Urothelium cell line (cell line): Measurements from ENCODE around the gene GPC6.

Experiments
- DNase-seq: peaks from one replicate; pipeline ENCODE4 v3.0.0; 2011; ENCODE audit warnings: low spot score, mixed read lengths
- FAIRE-seq: peaks from 2 replicates; lab custom pipeline; 2011; peaks lifted over from hg19 to GRCh38; lab: Jason Lieb, UNC

Gene GPC6

DNA sequence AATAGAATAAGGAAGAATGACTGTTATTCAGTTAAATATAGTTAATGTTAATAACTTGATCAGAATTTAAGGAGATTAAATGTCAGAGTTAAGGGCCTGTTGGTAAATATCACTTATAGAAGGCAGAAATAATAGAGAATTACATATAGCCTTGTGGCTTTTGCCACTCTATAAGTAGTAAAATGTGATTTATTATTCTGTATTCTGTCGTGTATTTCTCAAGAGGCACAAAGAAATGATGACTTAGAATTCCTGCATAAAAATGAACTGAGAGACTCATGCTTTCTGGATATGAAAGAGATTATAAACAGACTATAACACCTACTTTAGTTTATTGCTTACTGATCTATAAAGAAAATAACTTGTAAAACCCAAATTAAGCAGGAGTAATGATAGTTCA lies 40.1 kb downstream of the GPC6 start:
- DNase-seq (no peak), FAIRE-seq (no peak)

DNA sequence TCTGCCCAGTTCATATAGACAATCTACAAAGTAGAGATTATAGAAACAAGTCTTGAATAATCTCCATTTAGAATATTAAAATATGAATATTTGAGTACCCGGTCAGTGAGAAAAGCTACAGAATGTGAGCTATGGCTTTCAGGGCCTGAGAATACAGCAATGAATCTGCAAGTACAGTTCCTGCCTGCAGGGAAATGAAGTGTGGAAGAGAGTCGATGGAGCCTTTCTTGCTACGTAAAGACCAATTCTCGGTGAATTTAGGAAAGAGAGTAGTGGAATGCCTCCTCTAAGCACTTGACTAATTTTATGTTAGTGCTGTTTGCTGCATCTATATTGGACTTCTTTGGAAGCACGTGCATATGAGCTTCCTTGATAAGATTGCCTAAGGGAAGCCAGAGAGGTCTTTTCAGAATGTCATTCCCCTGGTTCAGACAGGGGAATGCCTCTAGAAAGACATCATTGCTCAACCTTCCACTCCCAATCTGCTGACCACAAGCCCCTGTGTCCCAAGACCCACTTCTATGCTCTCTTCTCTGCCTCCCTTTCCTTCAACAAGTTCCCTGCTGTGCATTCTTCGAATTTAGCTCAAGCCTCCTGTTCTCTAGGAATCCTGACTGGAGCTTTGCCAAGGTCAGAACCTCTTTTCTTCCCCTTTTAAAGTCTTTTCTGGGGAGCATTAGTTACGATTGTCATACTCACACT lies 41.9 kb downstream of the GPC6 start:
- FAIRE-seq, result no peak
- no peak for DNase-seq

DNA sequence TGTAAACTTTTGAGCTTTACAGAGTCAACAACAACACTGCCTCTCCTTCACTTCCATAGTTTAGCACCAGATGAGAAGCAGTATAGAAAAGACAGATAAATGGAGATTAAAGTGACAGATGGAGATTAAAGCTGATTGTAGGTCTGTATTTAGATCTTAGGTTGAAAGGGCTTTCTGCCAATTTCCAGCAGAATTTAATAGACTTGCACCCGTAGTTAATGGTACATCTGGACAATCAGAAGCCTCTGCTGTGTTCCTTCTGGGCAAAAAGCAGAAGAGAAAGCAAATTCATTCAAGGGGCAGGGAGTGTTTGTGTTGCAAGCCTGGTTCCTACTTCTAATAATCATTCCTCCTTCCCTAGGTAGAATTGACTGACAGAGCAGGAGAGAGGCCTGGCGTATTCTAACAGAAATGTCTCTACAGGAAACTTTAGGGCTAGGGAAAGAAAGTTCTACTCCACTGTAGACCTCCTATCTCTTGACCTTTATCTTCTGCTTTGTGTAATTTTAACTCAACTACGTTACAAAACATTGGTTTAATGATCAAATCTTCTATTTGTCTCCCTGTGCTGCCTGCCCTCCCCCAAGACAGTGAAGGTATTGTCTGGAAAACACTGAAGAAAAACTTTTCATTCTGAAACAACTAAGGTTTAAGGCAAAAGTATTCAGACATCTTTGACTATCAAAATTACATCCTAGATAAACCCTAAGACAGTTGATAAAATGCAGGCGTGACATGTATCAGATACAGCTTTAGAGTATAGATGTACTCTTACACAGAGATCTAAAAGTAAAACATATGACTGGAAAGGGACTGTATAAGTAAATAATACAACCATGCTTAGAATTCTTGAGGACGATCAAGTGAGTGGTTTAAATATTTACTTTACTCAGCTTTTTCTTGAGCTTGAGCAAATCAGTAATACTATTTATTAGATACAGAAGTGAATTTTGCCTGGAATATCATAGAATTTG lies 44.4 kb downstream of the GPC6 start:
- no peak for FAIRE-seq
- DNase-seq, result no peak

DNA sequence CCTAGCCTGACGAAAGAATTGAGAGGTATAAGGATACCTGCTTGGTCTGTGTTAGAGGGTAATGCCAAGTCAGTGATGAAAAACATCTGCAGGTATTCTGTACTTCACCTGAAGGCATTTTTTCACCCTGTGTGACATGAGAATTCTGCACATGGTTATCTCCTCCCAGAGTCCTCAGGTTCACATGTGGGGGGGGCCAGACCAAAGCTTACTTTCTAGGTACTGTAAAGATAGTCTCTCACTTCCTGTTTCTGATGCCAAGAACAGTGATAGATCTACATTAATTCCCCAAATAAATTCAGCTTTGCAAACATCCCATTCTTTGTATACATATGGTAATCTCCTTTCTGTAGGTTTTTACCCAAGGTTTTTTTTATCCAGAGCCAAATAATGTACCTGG lies 53.4 kb downstream of the GPC6 start:
- FAIRE-seq (no peak), DNase-seq (no peak)

DNA sequence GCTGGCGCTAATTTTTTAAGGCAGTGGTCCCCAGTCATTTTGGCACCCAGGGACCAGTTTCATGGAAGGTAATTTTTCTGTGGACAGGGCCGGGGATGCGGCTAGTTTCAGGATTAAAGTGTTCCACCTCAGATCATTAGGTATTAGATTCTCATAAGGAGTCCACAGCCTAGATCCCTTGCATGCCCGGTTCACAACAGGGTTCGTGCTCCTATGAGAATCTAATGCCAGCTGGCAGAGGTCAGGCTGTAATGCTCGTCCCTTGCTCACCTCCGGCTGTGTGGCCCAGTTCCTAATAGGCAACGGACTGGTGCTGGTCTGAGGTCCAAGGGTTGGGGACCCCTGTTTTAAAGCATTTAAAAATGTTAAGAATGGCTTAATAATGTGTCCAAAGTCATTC lies 54.1 kb downstream of the GPC6 start:
- FAIRE-seq (no peak), DNase-seq (no peak)

DNA sequence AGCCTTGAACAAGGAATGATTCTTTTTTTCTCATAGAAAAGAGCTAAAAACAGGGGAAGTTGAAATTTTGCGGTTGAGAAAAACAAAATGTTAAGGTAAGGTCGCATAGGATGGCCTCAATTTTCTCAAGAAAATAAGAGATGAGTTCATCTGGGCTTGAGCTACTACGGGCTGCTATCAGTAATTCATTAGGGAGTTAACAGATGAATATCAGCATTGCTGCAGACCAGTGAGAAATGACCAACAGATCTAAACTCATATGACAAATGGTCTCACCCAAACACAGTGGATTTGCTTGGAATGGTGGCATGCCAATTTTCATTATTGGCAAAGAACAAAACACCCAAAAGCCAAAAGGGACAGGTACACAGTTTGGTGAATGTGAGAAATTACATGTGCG lies 56.6 kb downstream of the GPC6 start:
- DNase-seq, result no peak
- no peak for FAIRE-seq

DNA sequence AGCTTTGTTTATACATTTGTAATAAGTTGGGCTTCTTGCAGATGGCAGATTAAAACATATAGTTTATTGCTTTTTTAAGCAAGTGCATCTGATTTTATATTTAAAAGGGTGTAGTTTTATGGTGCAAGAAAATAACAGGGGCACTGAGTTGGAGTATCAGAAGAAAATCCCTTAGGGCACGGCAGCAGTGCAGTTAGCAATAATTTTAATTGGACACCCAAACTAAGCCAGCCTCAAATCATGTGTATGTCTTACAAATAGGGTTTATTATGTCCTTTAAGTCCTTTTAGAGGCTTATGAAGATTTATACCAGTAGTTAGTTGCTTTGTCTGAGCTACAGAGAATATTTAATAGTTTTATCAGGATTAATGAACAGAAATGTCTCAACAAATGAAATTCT lies 57.5 kb downstream of the GPC6 start:
- DNase-seq, result no peak
- FAIRE-seq, result no peak

DNA sequence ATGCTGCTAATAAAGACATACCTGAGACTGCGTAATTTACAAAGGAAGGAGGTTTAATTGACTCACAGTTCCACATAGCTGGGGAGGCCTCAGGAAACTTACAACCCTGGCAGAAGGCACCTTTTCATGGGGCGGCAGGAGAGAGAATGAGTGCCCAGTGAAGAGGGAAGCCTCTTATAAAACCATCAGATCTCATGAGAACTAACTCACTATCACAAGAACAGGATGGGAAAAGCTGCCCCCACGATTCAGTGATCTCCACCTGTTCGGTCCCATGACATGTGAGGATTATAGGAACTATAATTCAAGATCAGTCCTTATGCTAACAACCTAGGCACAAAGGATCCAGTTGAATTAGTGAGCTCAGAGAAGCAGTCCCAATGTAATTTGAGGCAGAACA lies 59.4 kb downstream of the GPC6 start:
- no peak for FAIRE-seq
- no peak for DNase-seq

DNA sequence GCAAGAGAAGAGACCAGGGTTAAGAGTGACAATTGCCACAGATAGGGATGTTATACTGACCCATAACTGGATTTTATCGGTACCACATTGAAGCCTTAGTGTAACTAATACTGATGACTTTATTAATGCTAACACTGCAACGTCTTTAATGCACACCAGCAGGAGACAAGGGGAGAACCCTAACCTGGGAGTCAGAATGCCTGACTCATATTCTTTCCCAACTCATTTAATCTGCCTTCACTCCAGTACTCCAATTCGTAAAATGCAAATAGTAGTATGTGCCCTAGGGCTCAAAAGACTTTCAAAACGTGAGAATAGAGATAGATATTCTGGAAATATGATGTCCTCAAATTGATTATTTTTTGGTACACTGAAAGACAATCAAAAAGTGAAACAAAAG lies 62.4 kb downstream of the GPC6 start:
- FAIRE-seq, result no peak
- no peak for DNase-seq

DNA sequence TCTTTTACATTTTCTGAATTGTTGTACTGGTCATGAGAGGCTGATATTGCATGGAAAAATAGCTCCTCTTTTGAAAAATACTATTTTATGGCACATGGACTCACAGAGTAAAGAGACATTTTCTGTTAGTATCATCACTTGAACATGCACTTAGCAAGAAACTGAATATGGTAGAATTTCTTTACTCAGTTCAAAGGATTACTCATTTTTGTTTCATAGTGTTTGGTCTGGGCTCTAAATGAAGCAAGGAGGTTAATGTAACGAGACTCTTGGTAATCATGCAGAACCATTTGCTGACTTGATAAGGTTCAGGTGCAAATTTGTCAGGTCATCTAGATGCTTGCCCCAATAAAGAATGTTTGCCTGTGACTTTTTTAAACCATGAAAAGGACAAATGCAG lies 63.2 kb downstream of the GPC6 start:
- no peak for FAIRE-seq
- DNase-seq, result no peak

DNA sequence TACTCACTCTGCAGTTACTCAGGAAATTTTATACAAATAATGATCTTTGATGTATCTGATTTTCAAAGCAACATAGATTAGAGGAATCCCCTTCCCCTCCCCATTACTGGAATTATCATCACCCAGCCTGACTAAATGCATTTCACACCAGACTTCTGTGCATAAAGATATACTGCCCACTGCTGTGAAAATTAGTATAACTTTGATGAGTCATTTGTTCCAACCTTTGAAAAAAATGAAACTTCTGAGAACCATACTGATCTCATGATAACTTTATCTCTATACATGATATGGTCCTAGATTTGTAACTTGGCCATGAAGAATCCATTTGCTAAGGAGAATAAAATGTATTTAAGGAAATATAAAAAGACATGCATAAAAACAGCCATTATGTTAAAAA lies 63.9 kb downstream of the GPC6 start:
- FAIRE-seq, result no peak

DNA sequence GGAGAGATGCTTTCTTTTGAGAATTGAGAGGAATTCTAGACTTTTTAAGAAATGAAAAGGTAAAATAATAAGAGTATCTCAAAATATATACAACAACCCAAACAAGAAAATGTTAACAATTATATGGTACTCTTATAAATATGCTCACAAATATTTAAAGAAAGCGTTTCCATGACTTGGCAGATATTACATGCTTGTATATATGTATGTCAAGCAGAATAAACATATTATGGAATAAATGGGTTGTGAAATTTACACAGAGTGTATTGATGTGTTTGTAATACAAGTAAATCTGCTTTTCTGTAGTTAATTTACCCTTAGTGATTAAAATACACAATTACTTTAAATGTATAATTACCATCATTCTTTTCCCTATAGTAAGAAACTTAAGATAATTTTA lies 65.8 kb downstream of the GPC6 start:
- FAIRE-seq (no peak), DNase-seq (no peak)

More for the DNA sequence above, 63.9 kb downstream of the GPC6 start:
- DNase-seq, result no peak

DNA sequence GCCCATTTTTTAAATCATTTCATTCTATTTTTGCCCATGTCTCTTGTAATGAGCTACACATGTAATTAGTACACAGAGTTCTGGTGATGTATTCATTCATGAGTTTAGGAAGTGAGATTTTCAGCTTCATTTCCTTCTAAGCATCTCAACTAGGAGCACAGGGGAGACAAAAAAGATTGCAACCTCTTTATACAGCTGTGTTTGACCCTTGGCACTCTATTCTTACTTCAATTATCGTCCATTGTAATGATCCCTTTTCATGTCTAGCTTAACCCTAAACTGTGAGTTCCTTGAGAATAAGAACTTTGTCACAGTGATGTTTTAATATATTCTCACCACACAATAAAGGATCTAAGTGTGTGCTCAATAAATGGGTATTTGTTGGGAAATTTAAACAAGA lies 67.1 kb downstream of the GPC6 start:
- no peak for FAIRE-seq

DNA sequence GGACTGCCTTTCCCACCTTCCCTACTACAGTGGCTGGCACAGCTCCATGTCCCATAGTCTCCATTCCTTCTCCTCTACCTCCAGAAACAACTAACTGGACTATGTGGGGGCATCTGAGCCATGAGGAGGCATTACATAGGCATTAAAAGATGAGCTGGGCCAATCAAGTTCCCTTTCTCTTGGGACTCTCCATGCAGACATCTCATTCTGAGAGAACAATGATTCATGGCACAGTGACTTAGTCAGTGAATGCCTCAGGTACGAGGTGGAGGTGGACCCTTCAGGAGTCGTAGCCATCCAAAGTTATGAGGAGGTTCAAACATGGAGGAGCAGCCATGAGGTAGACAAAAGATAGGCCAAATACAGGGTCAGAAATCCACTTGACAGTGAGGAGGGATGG lies 70.0 kb downstream of the GPC6 start:
- DNase-seq, result no peak

More for the DNA sequence above, 67.1 kb downstream of the GPC6 start:
- no peak for DNase-seq

DNA sequence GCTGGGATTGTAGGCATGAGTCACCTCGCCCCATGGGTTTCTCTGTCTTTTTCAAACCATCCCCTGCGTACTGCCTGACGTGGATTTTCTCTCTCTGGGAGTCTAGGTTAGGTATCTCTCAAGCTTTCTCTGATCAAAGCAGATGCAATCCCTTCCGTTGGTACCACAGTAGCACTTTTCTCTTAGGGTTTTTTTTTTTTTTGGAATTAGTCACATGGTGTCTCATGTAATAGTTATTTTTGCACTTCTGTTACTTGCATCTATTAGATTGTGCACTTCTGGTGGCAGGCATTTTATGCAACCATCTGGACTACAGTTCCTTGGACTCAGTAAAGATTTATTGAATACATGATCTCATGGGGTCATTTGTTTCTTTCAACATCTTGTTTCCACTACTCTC lies 72.1 kb downstream of the GPC6 start:
- DNase-seq (no peak), FAIRE-seq (no peak)

More for the DNA sequence above, 70.0 kb downstream of the GPC6 start:
- no peak for FAIRE-seq

DNA sequence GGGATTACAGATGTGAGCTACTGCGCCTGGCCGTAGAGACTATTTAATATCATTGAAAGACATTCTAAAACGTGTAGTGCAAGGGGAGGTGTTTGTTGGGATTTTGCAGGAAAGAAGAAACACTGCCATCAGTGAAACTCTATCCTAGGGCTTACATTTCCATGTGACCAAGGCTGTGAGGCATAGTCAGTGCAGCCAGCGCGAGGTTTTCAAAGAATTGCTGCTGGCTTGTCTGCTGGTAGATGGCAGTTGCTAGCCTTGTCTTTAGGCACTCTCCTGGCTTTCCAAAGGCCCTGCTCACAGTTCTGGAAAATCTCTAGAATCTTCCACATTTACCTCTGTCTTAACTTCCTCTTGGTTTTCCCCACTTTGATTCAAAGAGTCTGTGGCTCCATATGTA lies 77.5 kb downstream of the GPC6 start:
- no peak for FAIRE-seq
- DNase-seq, result no peak

DNA sequence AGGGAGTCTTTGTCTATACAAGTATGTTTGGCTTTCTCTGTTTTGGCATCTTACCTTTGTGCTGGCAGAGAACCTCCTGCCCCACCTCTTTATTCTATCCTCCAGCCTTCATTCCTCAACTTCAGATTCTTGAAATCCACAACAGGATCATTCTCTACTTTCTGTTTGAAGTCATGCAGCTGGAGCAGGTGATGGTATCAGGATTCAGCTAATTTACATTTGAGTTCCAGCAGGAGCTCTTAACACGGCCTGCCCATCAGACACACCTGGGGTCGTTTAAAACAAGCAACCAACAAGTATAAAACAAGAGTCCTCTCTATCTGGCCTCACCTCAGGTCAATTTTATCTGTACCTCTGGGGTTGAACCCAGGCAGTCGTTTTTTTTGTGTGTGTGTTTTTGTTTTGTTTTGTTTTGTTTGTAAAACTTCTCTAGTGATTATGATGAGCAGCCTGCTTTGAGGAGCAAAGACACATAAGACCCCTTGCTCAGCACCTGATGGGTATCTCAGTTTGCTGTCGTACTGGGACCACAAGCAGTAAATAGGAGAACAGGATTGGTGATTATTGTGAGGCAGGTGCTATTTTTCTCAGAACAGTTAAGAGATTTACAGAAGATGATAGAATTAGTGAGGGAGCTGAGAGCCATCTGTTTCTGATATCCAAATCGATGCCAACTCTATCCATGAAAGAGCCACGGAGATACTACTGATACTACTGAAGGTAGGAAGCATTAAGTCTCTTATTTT lies 78.4 kb downstream of the GPC6 start:
- DNase-seq (no peak), FAIRE-seq (no peak)

DNA sequence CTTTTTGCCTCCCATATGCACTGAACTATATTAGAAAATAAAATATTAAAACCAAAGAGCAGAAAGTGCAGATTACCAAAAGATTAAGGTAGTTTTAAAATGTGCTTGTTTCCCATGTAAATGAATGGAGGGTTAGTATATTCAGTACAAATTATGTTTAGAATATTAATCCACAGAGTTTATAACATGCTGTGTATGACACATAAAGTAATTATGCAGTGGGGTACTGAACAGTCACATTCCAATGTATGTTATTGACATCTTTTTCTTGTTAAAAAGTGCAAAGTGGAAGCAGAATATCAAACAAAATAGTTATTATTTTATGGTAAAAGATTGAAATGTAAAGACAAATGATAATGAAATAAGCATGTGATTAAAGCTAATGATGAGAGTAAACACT lies 79.3 kb downstream of the GPC6 start:
- DNase-seq (no peak), FAIRE-seq (no peak)

DNA sequence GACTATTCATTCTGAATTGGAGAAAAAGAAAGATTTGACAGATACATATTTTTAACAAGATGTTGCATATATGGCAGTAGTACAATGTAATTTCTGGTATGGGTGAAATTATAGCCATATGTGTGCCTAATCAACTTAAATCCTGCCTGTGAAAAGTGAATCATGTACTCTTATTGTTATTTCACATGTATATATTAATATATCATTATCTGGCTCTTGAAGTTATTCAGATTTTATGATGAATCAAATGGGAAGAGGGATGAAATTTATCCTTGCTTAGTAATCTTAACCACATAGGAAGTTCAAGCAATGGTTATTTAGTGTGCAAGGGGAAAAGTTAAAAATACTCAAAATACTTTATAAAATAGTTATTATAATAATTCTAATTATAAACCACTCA lies 80.5 kb downstream of the GPC6 start:
- DNase-seq, result no peak
- FAIRE-seq, result no peak

DNA sequence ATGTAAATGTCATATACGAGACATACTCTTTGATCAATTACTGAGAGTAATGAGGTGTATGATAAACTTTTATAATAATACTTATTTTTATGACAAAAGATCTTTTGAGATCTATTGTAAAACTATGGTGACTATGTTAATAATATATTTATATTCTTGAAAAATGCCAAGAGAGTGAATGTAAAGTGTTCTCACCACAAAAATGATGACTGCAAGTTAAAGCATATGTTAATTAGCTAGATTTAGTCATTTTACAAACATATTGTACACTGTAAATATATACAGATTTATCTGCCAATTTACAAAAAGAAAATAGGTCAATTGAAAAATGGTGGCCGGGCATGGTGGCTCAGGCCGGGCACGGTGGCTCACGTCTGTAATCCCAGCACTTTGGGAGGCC lies 81.0 kb downstream of the GPC6 start:
- FAIRE-seq (no peak), DNase-seq (no peak)

DNA sequence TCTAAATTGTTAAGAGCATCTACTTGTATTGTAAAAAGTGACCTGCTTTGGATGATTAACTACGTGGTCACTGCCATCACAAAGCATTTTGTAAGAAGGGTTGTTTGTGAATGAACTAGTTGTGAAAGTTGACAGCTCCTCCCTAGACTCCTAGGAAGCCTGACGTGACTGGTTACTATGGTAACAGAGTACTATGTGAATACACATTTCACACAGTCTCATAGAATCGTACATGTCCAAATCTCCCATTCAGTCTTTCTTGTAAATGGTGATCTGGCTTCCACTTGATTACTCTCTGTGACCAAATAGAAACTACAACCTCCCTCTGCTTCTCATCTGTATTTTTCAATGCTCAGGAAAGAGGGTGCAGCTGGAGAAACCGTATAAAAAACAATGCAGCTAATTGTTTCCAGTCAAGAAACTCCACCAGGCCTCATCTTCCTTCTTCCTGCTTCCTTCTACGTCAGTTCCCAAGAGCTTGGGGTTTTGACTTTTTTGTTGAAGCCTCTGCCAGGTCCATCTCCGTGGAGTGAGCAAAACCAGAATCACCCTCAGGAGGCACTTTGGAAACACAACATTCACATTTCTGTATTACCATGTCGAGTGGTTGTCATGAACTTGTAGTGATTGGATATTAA lies 83.4 kb downstream of the GPC6 start:
- FAIRE-seq, result no peak

More for the DNA sequence above, 83.4 kb downstream of the GPC6 start:
- no peak for DNase-seq
